SJCRH30 (cell line): ENCODE results near the gene CPTP. TPM values are rescaled to one million over a fixed set of nuclear protein-coding genes. Genes with fewer than 3 reads are reported as not detected.

Experiments
- DNase-seq, 2 experiments: peaks; one replicate each; pipeline ENCODE4 v3.0.0-alpha.2; 2015 to 2020
- H3K27ac ChIP-seq: fragments of 250-450 bp; sonication (Bioruptor Pico); 2 replicates; pipeline ENCODE4 v1.5.1; 2020; ENCODE audit warnings: mild to moderate bottlenecking, moderate library complexity
- H3K27me3 ChIP-seq: fragments of 250-450 bp; sonication (Bioruptor Pico); 2 replicates; pipeline ENCODE4 v1.5.1; 2020; ENCODE audit warnings: mild to moderate bottlenecking, moderate library complexity
- H3K36me3 ChIP-seq: fragments of 250-450 bp; sonication (Bioruptor Pico); 2 replicates; pipeline ENCODE4 v1.5.1; 2020; ENCODE audit warnings: mild to moderate bottlenecking, moderate library complexity
- H3K4me1 ChIP-seq: fragments of 250-450 bp; sonication (Bioruptor Pico); 2 replicates; pipeline ENCODE4 v1.5.1; 2020; ENCODE audit warnings: mild to moderate bottlenecking, moderate library complexity
- H3K4me3 ChIP-seq: fragments of 250-450 bp; sonication (Bioruptor Pico); 2 replicates; pipeline ENCODE4 v1.5.1; 2020; ENCODE audit warnings: mild to moderate bottlenecking, moderate library complexity
- H3K9me3 ChIP-seq: fragments of 250-450 bp; sonication (Bioruptor Pico); replicated peaks from 2 replicates; pipeline ENCODE4 v1.5.1; 2020; ENCODE audit warnings: mild to moderate bottlenecking, moderate library complexity
- total RNA-seq: library from RNA; depleted of rRNA; stranded (reverse); fragments of >200 nt; shearing (Covaris generic); gene quantifications from 2 replicates; pipeline ENCODE4 v1.2.3, GENCODE V29; 2014

The CPTP gene
- total RNA-seq, 1 experiment from 2014 or later, result 22.1 TPM

DNA sequence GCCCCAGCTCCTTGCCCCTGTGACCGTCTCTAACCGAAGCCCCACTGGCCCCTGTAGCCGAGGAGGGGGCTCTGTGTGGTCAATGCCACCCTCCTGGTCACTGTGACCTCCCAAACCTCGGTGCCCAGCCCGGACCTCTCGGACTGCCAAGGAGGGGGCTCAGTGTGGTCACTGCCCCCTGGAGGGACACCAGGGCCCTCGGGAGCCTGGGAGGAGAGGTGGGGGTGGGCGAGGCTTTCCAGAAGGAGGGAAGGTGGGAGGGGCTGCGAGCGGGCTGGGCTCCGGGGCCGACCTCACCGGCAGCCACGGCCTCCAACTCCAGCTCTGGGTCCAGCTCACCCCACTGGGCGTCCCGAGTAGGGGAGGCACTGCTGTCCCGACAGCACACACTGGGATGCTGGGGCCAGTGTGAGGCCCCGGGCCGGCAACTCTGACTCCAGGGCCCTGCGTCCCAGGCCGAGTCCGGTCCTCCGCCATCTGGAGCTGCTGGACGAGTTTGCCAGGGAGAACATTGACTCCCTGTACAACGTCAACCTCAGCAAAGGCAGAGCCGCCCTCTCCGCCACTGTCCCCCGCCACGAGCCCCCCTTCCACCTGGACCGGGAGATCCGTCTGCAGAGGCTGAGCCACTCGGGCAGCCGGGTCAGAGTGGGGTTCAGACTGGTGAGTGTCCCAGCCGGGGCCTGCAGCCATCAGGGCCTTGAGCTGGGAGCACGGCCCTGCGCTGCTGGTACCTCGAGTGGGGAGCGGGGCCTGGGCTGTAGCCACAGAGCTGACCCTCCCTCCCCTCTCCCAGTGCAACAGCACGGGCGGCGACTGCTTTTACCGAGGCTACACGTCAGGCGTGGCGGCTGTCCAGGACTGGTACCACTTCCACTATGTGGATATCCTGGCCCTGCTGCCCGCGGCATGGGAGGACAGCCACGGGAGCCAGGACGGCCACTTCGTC, 38.0 kb upstream of the CPTP start:
- DNase-seq, result no peak
- Histone ChIP-seq H3K4me1 (peaks cover 18% of the 10 kb centered on the region), H3K4me3 (no peak overlapping the region), H3K27me3 (no peaks in the 10 kb centered on the region), H3K9me3 (no peaks in the 10 kb centered on the region), H3K36me3 (no peaks in the 10 kb centered on the region), H3K27ac (no peak overlapping the region)

DNA sequence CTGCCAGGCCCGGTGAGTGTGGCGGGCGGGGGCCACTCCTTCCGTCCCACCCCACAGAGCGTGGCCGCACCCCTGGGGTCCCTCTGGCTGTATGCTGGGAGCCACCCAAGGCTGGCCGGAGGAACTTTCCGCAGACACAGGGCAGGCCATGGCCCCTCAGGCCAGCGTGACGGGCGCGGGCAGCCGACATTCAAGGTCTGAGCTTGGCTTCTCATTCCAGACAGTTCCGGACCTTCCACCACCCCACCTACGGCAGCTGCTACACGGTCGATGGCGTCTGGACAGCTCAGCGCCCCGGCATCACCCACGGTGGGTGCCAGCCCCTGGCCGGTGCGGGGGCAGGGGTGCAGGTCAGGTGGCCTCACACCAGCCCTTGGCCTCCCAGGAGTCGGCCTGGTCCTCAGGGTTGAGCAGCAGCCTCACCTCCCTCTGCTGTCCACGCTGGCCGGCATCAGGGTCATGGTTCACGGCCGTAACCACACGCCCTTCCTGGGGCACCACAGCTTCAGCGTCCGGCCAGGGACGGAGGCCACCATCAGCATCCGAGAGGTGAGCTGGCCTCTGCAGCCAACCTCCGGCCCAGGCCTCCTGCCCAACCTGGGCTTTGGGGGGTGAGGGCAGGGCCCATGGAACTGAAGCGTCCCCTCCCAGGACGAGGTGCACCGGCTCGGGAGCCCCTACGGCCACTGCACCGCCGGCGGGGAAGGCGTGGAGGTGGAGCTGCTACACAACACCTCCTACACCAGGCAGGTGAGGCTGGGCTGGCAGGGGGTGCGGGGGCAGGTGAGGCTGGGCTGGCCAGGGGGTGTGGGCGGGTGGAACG, 37.1 kb upstream of the CPTP start:
- Histone ChIP-seq H3K4me3 (no peak overlapping the region), H3K4me1 (peaks cover 21% of the 10 kb centered on the region), H3K27ac (no peak overlapping the region), H3K9me3 (no peaks in the 10 kb centered on the region), H3K27me3 (no peaks in the 10 kb centered on the region), H3K36me3 (no peaks in the 10 kb centered on the region)
- DNase-seq, result no peak

DNA sequence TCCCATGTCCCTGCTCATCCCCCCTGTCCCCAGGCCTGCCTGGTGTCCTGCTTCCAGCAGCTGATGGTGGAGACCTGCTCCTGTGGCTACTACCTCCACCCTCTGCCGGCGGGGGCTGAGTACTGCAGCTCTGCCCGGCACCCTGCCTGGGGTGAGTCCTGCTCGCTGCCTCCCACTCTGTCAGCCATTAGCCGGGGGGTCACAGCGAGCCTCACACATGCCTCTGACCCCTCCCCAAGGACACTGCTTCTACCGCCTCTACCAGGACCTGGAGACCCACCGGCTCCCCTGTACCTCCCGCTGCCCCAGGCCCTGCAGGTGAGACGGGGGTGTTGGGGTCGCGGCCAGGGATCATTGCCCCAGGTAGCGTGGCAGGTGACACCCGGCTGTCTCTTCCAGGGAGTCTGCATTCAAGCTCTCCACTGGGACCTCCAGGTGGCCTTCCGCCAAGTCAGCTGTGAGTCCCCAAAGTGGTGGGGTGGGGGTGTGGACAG, 34.3 kb upstream of the CPTP start:
- DNase-seq, result peak; percentile 82
- no peaks in the 10 kb centered on the region for H3K36me3 ChIP-seq
- H3K4me3 ChIP-seq, result no peak overlapping the region
- H3K27me3 ChIP-seq, result no peaks in the 10 kb centered on the region
- H3K27ac ChIP-seq, result no peak overlapping the region
- H3K4me1 ChIP-seq, result peaks cover 21% of the 10 kb centered on the region
- H3K9me3 ChIP-seq, result no peaks in the 10 kb centered on the region

DNA sequence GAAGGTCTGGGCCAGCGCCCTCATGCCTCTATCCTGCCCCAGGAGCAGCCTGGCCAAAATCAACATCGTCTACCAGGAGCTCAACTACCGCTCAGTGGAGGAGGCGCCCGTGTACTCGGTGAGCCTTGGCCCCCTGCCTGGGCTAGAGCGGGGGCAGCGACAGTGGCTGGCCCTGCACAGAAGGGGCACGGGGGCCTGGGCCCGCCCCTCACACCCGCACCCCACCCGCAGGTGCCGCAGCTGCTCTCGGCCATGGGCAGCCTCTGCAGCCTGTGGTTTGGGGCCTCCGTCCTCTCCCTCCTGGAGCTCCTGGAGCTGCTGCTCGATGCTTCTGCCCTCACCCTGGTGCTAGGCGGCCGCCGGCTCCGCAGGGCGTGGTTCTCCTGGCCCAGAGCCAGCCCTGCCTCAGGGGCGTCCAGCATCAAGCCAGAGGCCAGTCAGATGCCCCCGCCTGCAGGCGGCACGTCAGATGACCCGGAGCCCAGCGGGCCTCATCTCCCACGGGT, 33.5 kb upstream of the CPTP start:
- Histone ChIP-seq H3K27ac (no peak overlapping the region), H3K9me3 (no peaks in the 10 kb centered on the region), H3K36me3 (no peaks in the 10 kb centered on the region), H3K4me3 (no peak overlapping the region), H3K4me1 (peaks cover 21% of the 10 kb centered on the region), H3K27me3 (no peaks in the 10 kb centered on the region)
- DNase-seq, result peak; percentile 73 to 75

DNA sequence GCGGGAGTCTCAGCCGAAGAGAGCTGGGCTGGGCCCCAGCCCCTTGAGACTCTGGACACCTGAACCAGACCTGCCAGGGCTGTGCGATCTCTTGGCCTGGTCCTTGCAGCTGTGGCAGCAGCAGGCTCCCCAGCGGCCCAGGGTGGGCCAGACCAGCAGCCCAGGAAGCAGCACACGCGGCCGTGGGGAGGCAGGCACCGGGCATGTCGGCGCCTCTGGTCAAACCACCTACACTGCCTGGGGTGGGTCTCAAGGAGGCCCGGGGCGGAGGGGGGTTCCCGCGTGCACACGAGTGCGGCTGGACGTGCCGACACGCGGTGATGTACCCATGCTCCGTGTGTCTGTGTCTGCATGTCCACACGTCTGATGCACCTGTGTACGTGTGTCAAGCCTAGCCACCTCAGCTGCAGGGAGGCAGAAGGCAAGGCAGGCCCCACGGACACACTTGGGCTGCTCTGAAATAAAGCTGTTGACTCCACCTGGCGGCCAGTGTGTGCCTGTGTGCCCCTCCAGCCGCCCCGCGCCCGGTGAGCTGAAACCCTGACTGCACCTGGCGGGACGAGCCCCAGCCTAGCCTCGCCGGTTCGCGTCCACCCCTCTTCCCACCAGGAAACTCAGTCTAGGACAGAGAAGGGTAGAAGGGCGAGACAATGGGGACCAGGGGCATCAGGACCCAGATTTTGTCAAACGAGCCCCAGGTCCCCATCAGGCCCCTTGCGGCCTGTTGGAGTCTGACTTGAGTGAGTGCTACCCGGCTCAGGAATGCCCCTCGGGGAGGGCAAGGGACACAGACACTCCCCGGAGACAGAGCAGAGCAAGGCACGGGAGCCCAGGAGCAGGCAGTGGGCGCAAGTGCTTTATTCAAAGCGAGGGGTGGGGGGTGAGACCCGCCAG, 32.8 kb upstream of the CPTP start:
- no peaks in the 10 kb centered on the region for H3K36me3 ChIP-seq
- H3K4me3 ChIP-seq, result no peak overlapping the region
- no peaks in the 10 kb centered on the region for H3K27me3 ChIP-seq
- no peaks in the 10 kb centered on the region for H3K9me3 ChIP-seq
- peaks cover 21% of the 10 kb centered on the region for H3K4me1 ChIP-seq
- H3K27ac ChIP-seq, result no peak overlapping the region
- DNase-seq, result peak; percentile 87 to 90

DNA sequence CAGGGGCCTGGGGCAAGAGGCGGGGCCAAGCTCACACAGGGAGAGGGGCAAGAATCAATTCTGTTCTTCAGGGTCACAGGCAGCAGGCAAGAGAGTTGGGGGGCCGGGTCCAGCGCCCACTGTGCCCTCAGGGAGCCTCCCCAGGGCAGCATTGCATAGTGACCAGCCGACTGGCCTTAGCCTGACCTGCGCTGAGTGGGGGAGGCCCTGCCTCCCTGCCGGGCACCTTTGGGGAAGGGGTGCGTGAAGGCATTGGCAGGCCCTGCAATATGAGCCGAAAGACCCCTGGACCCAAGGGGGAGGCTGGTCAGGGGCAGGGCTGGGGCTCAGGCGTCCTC, 32.2 kb upstream of the CPTP start:
- DNase-seq, result no peak
- Histone ChIP-seq H3K4me1 (peaks cover 21% of the 10 kb centered on the region), H3K4me3 (no peak overlapping the region), H3K9me3 (no peaks in the 10 kb centered on the region), H3K36me3 (no peaks in the 10 kb centered on the region), H3K27me3 (no peaks in the 10 kb centered on the region), H3K27ac (no peak overlapping the region)

DNA sequence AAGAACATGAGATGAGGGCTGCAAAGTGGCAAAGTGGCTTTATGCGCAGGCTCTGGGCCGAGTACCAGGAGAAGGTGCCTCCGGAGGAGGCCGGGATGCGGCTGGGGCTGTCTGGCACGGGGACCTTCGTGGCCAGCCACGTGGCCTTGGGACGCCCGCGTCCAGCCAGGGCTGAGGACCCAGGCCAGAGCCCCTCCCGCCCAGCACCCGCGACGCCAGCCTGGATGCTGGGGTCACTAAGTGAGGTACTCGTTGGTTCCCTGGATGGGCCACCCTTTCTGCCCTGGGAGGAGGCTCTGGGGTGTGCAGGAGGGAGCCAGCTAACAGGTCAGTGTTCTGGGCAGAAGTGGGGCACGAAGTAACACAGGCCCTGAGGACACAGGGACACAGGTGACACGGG, 31.8 kb upstream of the CPTP start:
- H3K27ac ChIP-seq, result no peak overlapping the region
- H3K27me3 ChIP-seq, result no peaks in the 10 kb centered on the region
- H3K4me1 ChIP-seq, result peaks cover 21% of the 10 kb centered on the region
- no peaks in the 10 kb centered on the region for H3K36me3 ChIP-seq
- H3K9me3 ChIP-seq, result no peaks in the 10 kb centered on the region
- no peak for DNase-seq
- no peak overlapping the region for H3K4me3 ChIP-seq

DNA sequence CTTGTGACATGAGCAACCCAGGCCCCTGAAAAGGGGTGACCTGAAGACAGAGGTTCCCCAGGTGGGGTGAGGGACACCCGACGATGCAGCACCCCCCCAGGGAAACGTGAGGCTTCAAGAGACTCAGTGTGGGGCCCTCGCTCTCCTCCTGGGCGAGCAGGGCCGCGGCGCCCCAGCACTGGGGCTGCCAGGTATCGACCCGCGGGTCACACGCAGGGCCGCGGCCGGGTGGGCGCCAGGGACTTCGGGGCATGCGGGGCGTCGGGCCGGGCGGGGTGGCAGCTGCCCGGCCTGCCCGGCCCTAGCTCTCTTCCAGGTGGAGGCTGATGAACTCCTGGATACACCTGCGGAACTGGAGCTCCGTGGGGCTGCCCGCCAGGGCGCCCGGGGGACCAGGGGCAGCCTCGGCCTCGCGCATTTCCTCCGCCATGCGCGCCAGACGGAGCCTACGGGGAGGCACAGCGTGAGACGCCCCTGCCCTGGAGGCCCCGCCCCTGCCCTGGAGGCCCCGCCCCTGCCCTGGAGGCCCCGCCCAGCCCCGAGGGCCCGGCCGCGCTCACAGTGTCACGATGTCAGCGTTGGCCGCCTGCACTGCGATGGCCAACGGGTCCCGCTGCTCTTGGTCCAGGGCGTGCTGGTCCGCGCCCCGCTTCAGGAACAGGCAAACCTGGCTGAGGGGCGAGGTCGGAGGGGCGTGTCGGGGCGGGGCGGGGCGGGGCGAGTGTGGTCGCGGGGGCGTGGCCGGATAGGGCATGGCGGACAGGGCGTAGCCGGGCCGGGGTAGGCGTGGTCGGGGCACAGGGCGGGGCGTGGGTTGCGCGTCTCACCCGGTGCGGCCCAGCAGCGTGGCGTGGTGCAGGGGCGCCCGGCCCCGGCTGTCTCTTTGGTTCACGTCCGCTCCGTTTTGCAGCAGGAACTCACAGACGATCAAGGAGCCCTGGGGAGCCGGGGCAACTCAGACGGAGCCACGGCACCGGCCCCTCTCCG, 31.0 kb upstream of the CPTP start:
- Histone ChIP-seq H3K9me3 (no peaks in the 10 kb centered on the region), H3K4me1 (peaks cover 24% of the 10 kb centered on the region), H3K36me3 (no peaks in the 10 kb centered on the region), H3K4me3 (no peak overlapping the region), H3K27ac (no peak overlapping the region), H3K27me3 (no peaks in the 10 kb centered on the region)
- no peak for DNase-seq

DNA sequence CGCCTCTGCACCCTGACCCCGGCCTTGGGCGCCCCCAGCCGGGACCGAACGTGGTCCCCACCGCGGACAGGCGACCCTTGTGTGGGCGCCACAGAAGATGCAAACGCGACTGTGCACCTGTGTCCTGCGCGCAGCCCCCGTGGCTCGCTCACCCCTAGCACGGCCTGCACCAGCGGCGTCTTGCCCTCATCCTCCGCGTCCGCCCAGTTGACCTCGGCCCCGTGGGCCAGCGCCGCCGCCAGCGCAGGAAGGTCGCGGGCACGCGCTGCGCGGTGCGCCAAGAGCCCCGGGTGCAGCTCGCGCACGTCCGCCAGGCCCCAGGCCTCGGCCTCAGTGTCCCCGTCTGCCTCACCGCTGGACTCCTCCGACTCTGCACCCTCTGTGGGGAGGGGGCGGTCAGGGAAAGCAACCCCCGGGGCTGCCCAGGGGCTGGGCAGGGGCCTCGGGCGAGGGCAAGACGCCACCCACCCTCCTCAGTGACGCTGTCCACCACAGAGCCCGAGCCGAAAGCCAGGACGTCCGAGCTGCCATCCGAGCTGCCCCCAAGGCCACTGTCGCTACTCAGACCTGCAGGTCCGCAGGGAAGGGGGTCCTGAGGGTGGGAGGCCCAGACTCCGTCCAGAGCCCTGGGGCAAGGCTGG, 30.2 kb upstream of the CPTP start:
- no peak for DNase-seq
- H3K4me3 ChIP-seq, result no peak overlapping the region
- no peaks in the 10 kb centered on the region for H3K27me3 ChIP-seq
- H3K27ac ChIP-seq, result no peak overlapping the region
- H3K9me3 ChIP-seq, result no peaks in the 10 kb centered on the region
- H3K4me1 ChIP-seq, result peaks cover 29% of the 10 kb centered on the region
- H3K36me3 ChIP-seq, result no peaks in the 10 kb centered on the region

DNA sequence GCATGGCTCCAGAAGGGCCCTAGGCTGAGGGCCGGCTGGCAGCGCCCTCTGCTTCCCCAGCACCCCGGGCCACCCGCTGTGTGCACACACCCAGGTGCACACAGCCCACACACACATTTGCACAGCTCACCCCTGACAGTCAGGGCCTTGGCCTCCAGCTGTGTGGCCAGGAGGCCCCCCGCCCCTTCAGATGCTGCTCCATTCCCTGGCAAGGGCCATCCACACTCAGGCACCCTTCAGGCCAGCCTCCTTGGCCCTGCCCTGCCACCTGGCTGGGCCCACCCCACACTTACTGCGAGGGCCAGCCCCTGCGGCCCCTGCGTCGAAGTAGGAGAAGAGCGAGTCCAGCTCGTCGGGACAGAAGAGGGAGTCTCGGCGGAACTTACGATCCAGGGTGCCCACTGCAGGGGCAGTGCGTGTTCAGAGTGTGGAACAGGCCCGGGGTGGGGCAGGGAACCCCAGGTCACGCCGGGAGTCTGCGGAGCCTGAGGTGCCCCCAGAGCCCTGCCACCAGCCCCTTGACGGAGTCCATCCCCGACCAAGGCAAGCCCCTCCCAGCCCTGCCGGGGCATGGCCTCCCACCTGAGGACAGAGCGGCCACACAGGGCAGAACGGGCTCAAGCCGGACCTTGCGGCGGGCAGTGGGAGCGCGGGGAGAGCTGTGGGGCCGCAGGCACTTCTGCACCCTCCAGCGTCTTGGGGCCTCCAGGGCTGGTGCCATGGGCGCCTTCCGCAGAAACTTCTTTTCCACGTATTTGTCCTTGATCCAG, 29.3 kb upstream of the CPTP start:
- Histone ChIP-seq H3K9me3 (no peaks in the 10 kb centered on the region), H3K4me3 (no peak overlapping the region), H3K36me3 (no peaks in the 10 kb centered on the region), H3K4me1 (peaks cover 29% of the 10 kb centered on the region), H3K27me3 (no peaks in the 10 kb centered on the region), H3K27ac (no peak overlapping the region)
- DNase-seq, result no peak

DNA sequence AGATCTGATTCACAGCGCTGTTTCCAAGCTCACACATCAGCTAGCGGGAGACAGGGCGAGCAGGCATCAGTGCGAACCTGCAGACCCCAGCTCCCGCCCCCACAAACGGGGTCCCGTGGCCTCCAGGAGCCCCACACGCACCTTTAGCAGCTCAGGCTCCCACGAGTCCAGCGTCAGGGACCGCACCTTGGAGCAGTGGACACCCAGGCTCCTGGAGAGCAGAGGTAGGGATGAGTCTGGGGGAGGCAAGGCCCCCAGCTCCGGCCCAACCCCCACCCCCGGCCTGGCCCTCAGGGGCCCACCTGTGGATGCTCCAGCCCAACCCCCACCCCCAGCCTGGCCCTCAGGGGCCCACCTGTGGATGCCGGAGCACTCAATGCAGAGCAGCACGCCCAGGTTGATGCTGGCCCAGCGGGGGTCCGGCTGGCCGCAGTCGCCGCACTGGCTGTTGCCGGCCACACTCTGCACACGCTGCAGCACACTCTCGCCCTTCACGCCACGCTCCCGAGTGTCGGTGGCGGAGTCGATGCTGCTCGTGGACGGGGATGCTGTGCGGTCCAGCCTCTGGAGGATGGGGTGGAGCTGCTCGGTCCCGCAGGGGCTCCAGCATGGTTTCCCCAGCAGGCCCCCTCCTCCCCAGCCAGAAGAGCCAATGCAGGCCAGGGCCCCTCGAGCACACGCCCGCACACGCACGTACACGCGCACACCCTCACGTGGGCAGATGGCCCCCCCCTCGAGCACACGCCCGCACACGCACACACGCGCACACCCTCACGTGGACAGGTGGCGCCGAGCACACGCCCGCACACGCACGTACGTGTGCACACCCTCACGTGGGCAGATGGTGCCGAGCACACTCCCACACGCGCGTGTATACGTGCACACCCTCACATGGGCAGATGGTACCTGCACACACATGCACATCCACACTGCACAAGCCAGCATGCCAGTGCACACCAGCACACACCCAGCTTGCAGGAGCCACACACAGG, 28.2 kb upstream of the CPTP start:
- Histone ChIP-seq H3K9me3 (no peaks in the 10 kb centered on the region), H3K36me3 (no peaks in the 10 kb centered on the region), H3K27ac (no peak overlapping the region), H3K4me1 (peaks cover 19% of the 10 kb centered on the region), H3K4me3 (no peak overlapping the region), H3K27me3 (no peaks in the 10 kb centered on the region)
- DNase-seq, result no peak
